A549 (cell line): ENCODE data around the gene RGMA. TPM values are rescaled to one million over a fixed set of nuclear protein-coding genes. Genes with fewer than 3 reads are reported as not detected.

ENCODE experiments used
- ATAC-seq, 2 experiments: fragments of 200-7000 bp in 1 of 2; fragments of >200 bp in 1 of 2; cut with Nextera tagmentation in 1 of 2; cut with Tn5 transposase in 1 of 2; 3 replicates each; pipeline versions ENCODE4 v1.8.0 to v1.9.1; 2018 to 2020; ENCODE audit warnings: mild to moderate bottlenecking in 1 of 2, moderate library complexity in 1 of 2
- CTCF ChIA-PET: fragments of 300-600 bp; sonication (Branson Sonifier 250); formaldehyde crosslinking; extraction: SDS; loops from one replicate; lab custom pipeline; 2021; ENCODE audit warnings: antibody characterized with exemption, inconsistent platforms; lab: Yijun Ruan, JAX
- POLR2A ChIA-PET: fragments of 350-600 bp; formaldehyde crosslinking; extraction: SDS; loops from one replicate; lab custom pipeline; 2021; ENCODE audit warnings: antibody characterized with exemption, inconsistent platforms; lab: Yijun Ruan, JAX
- DNase-seq, 2 experiments: peaks; one replicate each; pipeline versions ENCODE4 v3.0.0 to v3.0.0-alpha.2; 2011 to 2016; ENCODE audit warnings: low read depth in 1 of 2, low spot score in 1 of 2
- FAIRE-seq: peaks from 2 replicates; lab custom pipeline; 2011; peaks lifted over from hg19 to GRCh38; lab: Jason Lieb, UNC
- H3K27ac ChIP-seq, 2 experiments: fragments of >200 bp; sonication (Bioruptor Twin); formaldehyde crosslinking; 3 replicates each; pipeline ENCODE4 v1.5.1; 2016 to 2017
- H3K4me1 ChIP-seq: fragments of >200 bp; sonication (Bioruptor Twin); formaldehyde crosslinking; 3 replicates; pipeline ENCODE4 v1.6.1; 2016
- H3K4me2 ChIP-seq: fragments of >200 bp; sonication (Bioruptor Twin); formaldehyde crosslinking; 3 replicates; pipeline ENCODE4 v1.6.1; 2016
- H3K4me3 ChIP-seq: fragments of >200 bp; sonication (Bioruptor Twin); formaldehyde crosslinking; 3 replicates; pipeline ENCODE4 v1.5.1; 2016
- H3K9me3 ChIP-seq: fragments of >200 bp; sonication (Bioruptor Twin); formaldehyde crosslinking; 3 replicates; pipeline ENCODE4 v1.6.1; 2016
- BHLHE40 ChIP-seq: IDR thresholded peaks from 2 replicates; pipeline ENCODE4 v1.6.1; 2012; ENCODE audit warnings: low read depth, low read length, inconsistent platforms
- CBX8 ChIP-seq: fragments of 200-600 bp; sonication (generic); IDR thresholded peaks from 2 replicates; pipeline ENCODE4 v1.6.1; 2016
- CEBPB ChIP-seq, 2 experiments: fragments of >200 bp in 1 of 2; sonication (Bioruptor Twin) in 1 of 2; formaldehyde crosslinking in 1 of 2; IDR thresholded peaks; 2 replicates each; pipeline ENCODE4 v1.6.1; 2012 to 2016
- CTCF ChIP-seq: fragments of >200 bp; sonication (Bioruptor Twin); formaldehyde crosslinking; IDR thresholded peaks from 3 replicates; pipeline ENCODE4 v1.5.1; 2016
- EHF ChIP-seq: fragments of 250-450 bp; sonication (Bioruptor Pico); IDR thresholded peaks from 2 replicates; pipeline ENCODE4 v1.5.0; 2020; ENCODE audit warnings: mild to moderate bottlenecking
- ELK1 ChIP-seq: fragments of 150-350 bp; IDR thresholded peaks from 2 replicates; pipeline ENCODE4 v1.6.1; 2014; ENCODE audit warnings: low read depth, mild to moderate bottlenecking, low read length
- FOSB ChIP-seq: fragments of 250-450 bp; sonication (Bioruptor Pico); IDR thresholded peaks from 2 replicates; pipeline ENCODE4 v1.5.0; 2020; ENCODE audit warnings: mild to moderate bottlenecking, moderate library complexity
- HDAC2 ChIP-seq: fragments of 200-600 bp; sonication (generic); IDR thresholded peaks from 2 replicates; pipeline ENCODE4 v1.6.1; 2016
- HOXA7 ChIP-seq: fragments of 250-450 bp; sonication (Bioruptor Pico); IDR thresholded peaks from 2 replicates; pipeline ENCODE4 v1.5.0; 2020; ENCODE audit warnings: mild to moderate bottlenecking, moderate library complexity
- MAFK ChIP-seq: fragments of 450-650 bp; IDR thresholded peaks from 2 replicates; pipeline ENCODE4 v1.6.1; 2014; ENCODE audit not compliant: partially characterized antibody
- MAZ ChIP-seq: fragments of 150-350 bp; IDR thresholded peaks from 2 replicates; pipeline ENCODE4 v1.6.1; 2014; ENCODE audit warnings: antibody characterized with exemption, low read depth, low read length, borderline replicate concordance
- MYC ChIP-seq: IDR thresholded peaks from 2 replicates; pipeline ENCODE4 v1.6.1; 2012; ENCODE audit warnings: mild to moderate bottlenecking, inconsistent platforms, low read length, improper control_type of control experiment, borderline replicate concordance
- NFE2L2 ChIP-seq: fragments of 150-350 bp; conservative IDR thresholded peaks from 2 replicates; pipeline ENCODE4 v1.6.1; 2014; ENCODE audit warnings: low read length
- NPAS2 ChIP-seq: fragments of 250-450 bp; sonication (Bioruptor Pico); IDR thresholded peaks from 2 replicates; pipeline ENCODE4 v1.8.0; 2022; ENCODE audit warnings: mild to moderate bottlenecking, moderate library complexity, borderline replicate concordance
- PBX3 ChIP-seq: IDR thresholded peaks from 2 replicates; pipeline ENCODE4 v1.6.1; 2012
- PHF8 ChIP-seq: fragments of 200-600 bp; sonication (generic); IDR thresholded peaks from 2 replicates; pipeline ENCODE4 v1.6.1; 2016; ENCODE audit warnings: low read depth, mild to moderate bottlenecking, antibody characterized with exemption, moderate library complexity, borderline replicate concordance
- POLR2AphosphoS2 ChIP-seq: conservative IDR thresholded peaks from 2 replicates; pipeline ENCODE4 v1.6.1; 2012; ENCODE audit warnings: low read length, improper control_type of control experiment, inconsistent platforms
- RAD21 ChIP-seq, 2 experiments: fragments of >200 bp in 1 of 2; sonication (Bioruptor Twin) in 1 of 2; formaldehyde crosslinking in 1 of 2; IDR thresholded peaks in 1 of 2; conservative IDR thresholded peaks in 1 of 2; 2 replicates in 1 of 2; 3 replicates in 1 of 2; pipeline ENCODE4 v1.6.1; 2012 to 2018; ENCODE audit warnings: inconsistent platforms in 1 of 2
- RFX5 ChIP-seq: fragments of 450-650 bp; IDR thresholded peaks from 2 replicates; pipeline ENCODE4 v1.7.1; 2014; ENCODE audit warnings: antibody characterized with exemption, mild to moderate bottlenecking, moderate library complexity
- SMC3 ChIP-seq: fragments of >200 bp; sonication (Bioruptor Twin); formaldehyde crosslinking; IDR thresholded peaks from 3 replicates; pipeline ENCODE4 v1.6.1; 2018; ENCODE audit warnings: inconsistent platforms
- USF2 ChIP-seq: fragments of 450-650 bp; IDR thresholded peaks from 2 replicates; pipeline ENCODE4 v1.6.1; 2014; ENCODE audit warnings: antibody characterized with exemption
- ZC3H11A ChIP-seq: fragments of 450-650 bp; IDR thresholded peaks from 2 replicates; pipeline ENCODE4 v1.6.1; 2014; ENCODE audit warnings: antibody characterized with exemption, mild to moderate bottlenecking
- ZSCAN20 ChIP-seq: fragments of 250-450 bp; sonication (Bioruptor Pico); IDR thresholded peaks from 2 replicates; pipeline ENCODE4 v1.8.0; 2022; ENCODE audit warnings: mild to moderate bottlenecking, moderate library complexity
- WGBS: methylation state at CpG from one replicate; pipeline ENCODE4 v1.1.6; 2017; ENCODE audit errors: missing lambda C conversion rate; 5-methylcytosine and 5-hydroxymethylcytosine counted together
- polyA plus RNA-seq, 4 experiments: library from polyadenylated mRNA; depleted of rRNA in 3 of 4; stranded (reverse); fragments of >200 nt; fragmentation: RNase III in 1 of 4; extraction: RNeasy Plus Mini Kit Qiagen cat#74134 plus additional on column Dnase treatment in 1 of 4; gene quantifications; 2 replicates in 3 of 4; 3 replicates in 1 of 4; pipeline ENCODE4 v1.2.3, GENCODE V29; 2011 to 2017

The RGMA gene
- polyA plus RNA-seq, 2 of the 4 experiments (the other 2 are of a cell fraction): 0.22 TPM; not detected in 1

DNA sequence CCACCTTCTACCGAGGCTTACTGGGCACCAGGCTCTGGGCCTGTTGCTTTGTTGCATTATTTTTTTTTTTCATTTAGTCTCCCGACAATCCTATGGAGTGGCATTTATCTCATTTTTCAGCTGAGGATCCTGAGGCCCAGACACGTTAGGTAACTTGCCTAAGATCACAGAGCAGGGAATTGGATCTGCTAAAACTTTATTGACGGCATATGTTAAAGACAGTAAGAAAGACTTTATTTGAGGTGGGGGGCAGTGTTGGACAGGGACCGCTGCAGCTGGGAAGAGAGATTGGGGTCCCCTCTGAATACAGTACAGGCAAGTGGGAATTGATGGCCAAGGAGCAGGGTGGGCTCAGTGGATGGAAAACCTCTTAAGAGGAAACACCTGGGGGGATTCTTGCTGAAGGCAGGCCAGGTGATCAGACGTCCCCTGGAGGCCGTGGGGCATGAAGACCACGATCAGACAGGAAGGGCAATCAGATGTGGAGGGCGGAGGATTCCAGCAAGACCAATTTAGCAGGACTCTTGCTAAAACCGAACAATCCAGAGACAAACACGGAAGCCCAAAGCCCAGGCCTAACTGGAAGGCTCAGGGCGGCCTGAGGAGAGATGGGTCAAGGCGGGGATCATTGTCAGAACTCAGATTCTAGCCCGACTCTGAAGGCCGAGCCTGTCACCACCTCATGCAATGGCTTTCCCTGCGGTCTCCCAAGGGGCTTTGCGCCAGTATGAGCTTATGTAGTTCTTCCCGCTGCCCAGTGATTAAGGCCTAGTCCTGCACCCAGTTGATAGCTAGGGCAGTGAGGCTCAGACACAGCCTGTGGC, 53.7 kb downstream of the RGMA start:
- no peak for DNase-seq
- peak; percentile 30 for ATAC-seq
- H3K4me3 ChIP-seq: no peak overlapping the region
- CTCF ChIA-PET: interaction anchor here (0.6 to 11.4 kb wide), 21 partner anchors 9 to 1289 kb away, joined by 3 to 121 read pairs (median 7); partner anchors contain the start of gene RGMA
- no peak for TF ChIP-seq MAZ
- no peak for TF ChIP-seq ZSCAN20 (CRISPR knock-in tag)
- TF ChIP-seq CBX8: no peak
- TF ChIP-seq RFX5: 0 out of 2 replicates have a peak, but pooled peaks have one; percentile 12
- POLR2A ChIA-PET: no interaction called here
- peaks cover 2% of the 10 kb centered on the region; the same call in 1 of the 3 replicates for H3K4me1 ChIP-seq
- FAIRE-seq: no peak
- WGBS: 71% methylated on average over 18 of the region's 18 CpGs
- 0 out of 6 replicates have a peak overlapping the region, but pooled peaks of 1 of the 2 experiments have one; percentile 18 for H3K27ac ChIP-seq
- H3K9me3 ChIP-seq: no peaks in the 10 kb centered on the region
- H3K4me2 ChIP-seq: peak overlapping the region; percentile 58

GRCh38 chr15:93034512-93034911, 54.5 kb downstream of the RGMA start:
- ChIA-PET CTCF (interaction anchor here (0.6 to 11.4 kb wide), 8 partner anchors 9 to 1085 kb away, joined by 3 to 121 read pairs (median 18); partner anchors contain the start of gene RGMA), POLR2A (no interaction called here)
- Histone ChIP-seq H3K4me3 (no peak overlapping the region), H3K9me3 (no peaks in the 10 kb centered on the region), H3K4me1 (peaks cover 10% of the 10 kb centered on the region; the same call in 1 of the 3 replicates), H3K27ac (no peak overlapping the region), H3K4me2 (no peak overlapping the region)
- TF ChIP-seq SMC3 (no peak), EHF (CRISPR knock-in tag) (no peak), NFE2L2 (no peak), MAZ (no peak), USF2 (no peak), FOSB (no peak), PHF8 (no peak)
- ATAC-seq: no peak
- DNase-seq: no peak
- WGBS: 74% methylated on average over 7 of the region's 7 CpGs
- FAIRE-seq: peak; percentile 23

DNA sequence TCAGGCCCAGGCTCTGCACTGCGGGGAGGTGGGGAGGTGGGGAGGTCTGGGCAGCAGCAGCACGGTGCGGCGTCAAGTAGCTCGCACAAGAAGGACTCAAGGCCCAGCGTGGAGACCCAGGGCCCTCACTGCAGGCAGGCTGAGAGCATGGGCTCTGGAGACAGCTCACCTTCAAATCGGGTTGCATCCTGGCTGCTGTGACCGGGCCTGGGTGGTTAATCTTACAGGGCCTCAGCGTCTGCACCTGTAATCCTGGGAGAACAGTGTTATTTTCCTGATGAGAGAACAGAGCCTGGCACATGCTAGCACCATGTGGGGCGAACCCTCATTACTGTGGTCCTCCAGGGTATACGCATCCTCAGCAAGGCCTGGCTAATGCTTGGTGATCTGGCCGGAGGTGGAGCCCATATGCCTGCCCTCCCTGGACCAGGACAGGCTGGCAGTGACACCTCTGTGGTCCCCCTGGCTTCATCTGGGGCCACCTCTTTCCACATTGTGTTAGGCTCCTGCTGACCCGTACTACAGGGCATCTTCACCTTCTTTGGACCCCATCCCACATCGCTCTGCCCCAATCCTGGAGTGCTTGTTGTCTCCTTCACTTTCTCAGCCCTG, 55.5 kb downstream of the RGMA start:
- no peak for ATAC-seq

More for the DNA sequence above, 55.5 kb downstream of the RGMA start:
- 73% methylated on average over 14 of the region's 14 CpGs for WGBS
- H3K4me3 ChIP-seq: no peak overlapping the region
- H3K4me1 ChIP-seq: peaks cover 18% of the 10 kb centered on the region; the same call in 2 of the 3 replicates
- FAIRE-seq: no peak
- CTCF ChIA-PET: interaction anchor here (0.6 to 11.4 kb wide), 8 partner anchors 12 to 1290 kb away, joined by 3 to 121 read pairs (median 10); partner anchors contain the start of gene RGMA
- TF ChIP-seq HOXA7 (CRISPR knock-in tag): no peak
- no peak for TF ChIP-seq RAD21 (conservative IDR thresholded peaks at IDR 0.05 in 1 of 2, IDR thresholded peaks at IDR 0.05 in 1 of 2)
- TF ChIP-seq MAFK: no peak
- TF ChIP-seq POLR2AphosphoS2: no peak
- TF ChIP-seq PHF8: no peak
- no peak for TF ChIP-seq CEBPB (IDR thresholded peaks at IDR 0.05)
- no peak for TF ChIP-seq CTCF
- no peak for TF ChIP-seq HDAC2
- no peak for TF ChIP-seq CBX8
- TF ChIP-seq BHLHE40: no peak
- TF ChIP-seq ZC3H11A: no peak
- no peak for TF ChIP-seq PBX3
- no peak for TF ChIP-seq NPAS2
- no peak for TF ChIP-seq ELK1
- TF ChIP-seq MYC: no peak
- no peaks in the 10 kb centered on the region for H3K9me3 ChIP-seq
- H3K4me2 ChIP-seq: no peak overlapping the region
- no peak for DNase-seq
- POLR2A ChIA-PET: no interaction called here
- H3K27ac ChIP-seq: no peak overlapping the region
